ENCODE measurements around the gene PCED1A. TPM values are rescaled to one million over a fixed set of nuclear protein-coding genes. Genes with fewer than 3 reads are reported as not detected.

The PCED1A gene
- total and polyA plus RNA-seq, 9 of the 15 experiments (the other 6 are each of a cell fraction or from before 2014, with no cell fraction given): 1.5 to 11.5 (median 5.9) TPM

DNA sequence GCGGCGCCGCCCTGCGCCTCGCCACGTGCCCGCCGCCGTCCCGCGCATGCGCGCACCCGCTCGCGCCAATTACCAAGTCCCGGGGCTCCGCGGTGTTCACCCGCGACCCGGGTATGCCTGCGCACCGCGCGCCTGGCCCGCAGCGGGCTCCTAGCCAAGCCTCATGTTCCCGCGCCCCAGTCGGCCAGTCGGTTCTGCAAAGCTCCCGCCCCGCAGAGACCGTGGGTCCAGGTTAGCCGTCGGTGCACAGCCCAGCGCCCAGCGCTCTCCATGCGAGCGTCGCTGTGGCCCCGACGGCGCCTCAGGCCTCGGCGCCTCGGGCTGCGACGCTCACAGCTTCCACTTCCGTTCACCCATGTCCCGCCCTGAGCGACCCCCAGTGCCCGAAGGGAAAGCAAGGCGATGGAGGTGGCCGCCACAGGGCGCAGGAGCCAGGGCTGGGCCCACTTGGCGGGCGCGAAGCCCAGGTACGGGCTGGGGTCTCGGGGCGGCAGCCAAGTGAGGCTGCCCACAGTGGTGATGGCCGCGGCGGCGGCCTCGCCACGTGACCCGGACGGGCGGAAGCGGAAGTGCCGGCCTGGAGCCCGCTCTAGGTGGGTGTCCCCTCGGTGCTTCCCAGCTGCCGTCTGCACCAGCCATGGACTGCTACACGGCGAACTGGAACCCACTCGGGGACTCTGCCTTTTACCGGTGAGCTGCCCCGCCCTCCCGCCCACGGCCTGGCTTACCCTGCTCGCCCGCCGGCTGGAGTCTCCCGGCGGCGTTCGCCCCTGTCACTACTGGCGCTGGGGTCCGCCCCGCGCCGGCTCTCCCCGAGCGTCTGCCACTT is at the start of gene PCED1A, which contains the start of gene VPS16 (continued):
- TF ChIP-seq, protein P1, sequence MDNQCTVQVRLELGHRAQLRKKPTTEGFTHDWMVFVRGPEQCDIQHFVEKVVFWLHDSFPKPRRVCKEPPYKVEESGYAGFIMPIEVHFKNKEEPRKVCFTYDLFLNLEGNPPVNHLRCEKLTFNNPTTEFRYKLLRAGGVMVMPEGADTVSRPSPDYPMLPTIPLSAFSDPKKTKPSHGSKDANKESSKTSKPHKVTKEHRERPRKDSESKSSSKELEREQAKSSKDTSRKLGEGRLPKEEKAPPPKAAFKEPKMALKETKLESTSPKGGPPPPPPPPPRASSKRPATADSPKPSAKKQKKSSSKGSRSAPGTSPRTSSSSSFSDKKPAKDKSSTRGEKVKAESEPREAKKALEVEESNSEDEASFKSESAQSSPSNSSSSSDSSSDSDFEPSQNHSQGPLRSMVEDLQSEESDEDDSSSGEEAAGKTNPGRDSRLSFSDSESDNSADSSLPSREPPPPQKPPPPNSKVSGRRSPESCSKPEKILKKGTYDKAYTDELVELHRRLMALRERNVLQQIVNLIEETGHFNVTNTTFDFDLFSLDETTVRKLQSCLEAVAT (IDR thresholded peaks at IDR 0.05): no peak
- TF ChIP-seq HNRNPH1 (optimal IDR thresholded peaks at IDR 0.05; ENCODE audit: low read depth, low read length) (no peak), SAFB (IDR thresholded peaks at IDR 0.05; ENCODE audit: borderline replicate concordance, low read depth, low read length) (no peak), SAP30 (IDR thresholded peaks at IDR 0.05; ENCODE audit: borderline replicate concordance, insufficient read depth, low read depth, low read length, poor library complexity, severe bottlenecking) (peak; percentile 30), LCOR (CRISPR knock-in tag; IDR thresholded peaks at IDR 0.05) (peak; percentile 37; the same call in 1 of the 2 replicates), PTTG1 (tag; IDR thresholded peaks at IDR 0.05; ENCODE audit: low read depth) (no peak), ZFP30 (CRISPR knock-in tag; IDR thresholded peaks at IDR 0.05; ENCODE audit: borderline replicate concordance) (no peak), ZNF41 (CRISPR knock-in tag; conservative IDR thresholded peaks at IDR 0.05) (0 out of 2 replicates have a peak, but pooled peaks have one; percentile 10), FOXM1 (IDR thresholded peaks at IDR 0.05; ENCODE audit: low read depth) (no peak), FOXM1 (CRISPR knock-in tag; IDR thresholded peaks at IDR 0.05; ENCODE audit: low read depth) (no peak), FOXA3 (CRISPR knock-in tag; conservative IDR thresholded peaks at IDR 0.05 in 1 of 2, IDR thresholded peaks at IDR 0.05 in 1 of 2) (no peak), CHD2 (IDR thresholded peaks at IDR 0.05; ENCODE audit: low read depth, low read length) (no peak), ZNF695 (CRISPR knock-in tag; IDR thresholded peaks at IDR 0.05) (no peak), KAT8 (IDR thresholded peaks at IDR 0.05; ENCODE audit: low read depth) (no peak), ZNF217 (CRISPR knock-in tag; IDR thresholded peaks at IDR 0.05) (no peak), KLF6 (CRISPR knock-in tag; IDR thresholded peaks at IDR 0.05; ENCODE audit: borderline replicate concordance) (no peak), KHSRP (IDR thresholded peaks at IDR 0.05) (no peak)
- TF ChIP-seq, protein P2, sequence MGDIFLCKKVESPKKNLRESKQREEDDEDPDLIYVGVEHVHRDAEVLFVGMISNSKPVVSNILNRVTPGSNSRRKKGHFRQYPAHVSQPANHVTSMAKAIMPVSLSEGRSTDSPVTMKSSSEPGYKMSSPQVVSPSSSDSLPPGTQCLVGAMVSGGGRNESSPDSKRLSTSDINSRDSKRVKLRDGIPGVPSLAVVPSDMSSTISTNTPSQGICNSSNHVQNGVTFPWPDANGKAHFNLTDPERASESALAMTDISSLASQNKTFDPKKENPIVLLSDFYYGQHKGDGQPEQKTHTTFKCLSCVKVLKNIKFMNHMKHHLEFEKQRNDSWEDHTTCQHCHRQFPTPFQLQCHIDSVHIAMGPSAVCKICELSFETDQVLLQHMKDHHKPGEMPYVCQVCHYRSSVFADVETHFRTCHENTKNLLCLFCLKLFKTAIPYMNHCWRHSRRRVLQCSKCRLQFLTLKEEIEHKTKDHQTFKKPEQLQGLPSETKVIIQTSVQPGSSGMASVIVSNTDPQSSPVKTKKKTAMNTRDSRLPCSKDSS (IDR thresholded peaks at IDR 0.05; ENCODE audit: low read depth, partially characterized antibody): no peak
- TF ChIP-seq, protein P3, sequence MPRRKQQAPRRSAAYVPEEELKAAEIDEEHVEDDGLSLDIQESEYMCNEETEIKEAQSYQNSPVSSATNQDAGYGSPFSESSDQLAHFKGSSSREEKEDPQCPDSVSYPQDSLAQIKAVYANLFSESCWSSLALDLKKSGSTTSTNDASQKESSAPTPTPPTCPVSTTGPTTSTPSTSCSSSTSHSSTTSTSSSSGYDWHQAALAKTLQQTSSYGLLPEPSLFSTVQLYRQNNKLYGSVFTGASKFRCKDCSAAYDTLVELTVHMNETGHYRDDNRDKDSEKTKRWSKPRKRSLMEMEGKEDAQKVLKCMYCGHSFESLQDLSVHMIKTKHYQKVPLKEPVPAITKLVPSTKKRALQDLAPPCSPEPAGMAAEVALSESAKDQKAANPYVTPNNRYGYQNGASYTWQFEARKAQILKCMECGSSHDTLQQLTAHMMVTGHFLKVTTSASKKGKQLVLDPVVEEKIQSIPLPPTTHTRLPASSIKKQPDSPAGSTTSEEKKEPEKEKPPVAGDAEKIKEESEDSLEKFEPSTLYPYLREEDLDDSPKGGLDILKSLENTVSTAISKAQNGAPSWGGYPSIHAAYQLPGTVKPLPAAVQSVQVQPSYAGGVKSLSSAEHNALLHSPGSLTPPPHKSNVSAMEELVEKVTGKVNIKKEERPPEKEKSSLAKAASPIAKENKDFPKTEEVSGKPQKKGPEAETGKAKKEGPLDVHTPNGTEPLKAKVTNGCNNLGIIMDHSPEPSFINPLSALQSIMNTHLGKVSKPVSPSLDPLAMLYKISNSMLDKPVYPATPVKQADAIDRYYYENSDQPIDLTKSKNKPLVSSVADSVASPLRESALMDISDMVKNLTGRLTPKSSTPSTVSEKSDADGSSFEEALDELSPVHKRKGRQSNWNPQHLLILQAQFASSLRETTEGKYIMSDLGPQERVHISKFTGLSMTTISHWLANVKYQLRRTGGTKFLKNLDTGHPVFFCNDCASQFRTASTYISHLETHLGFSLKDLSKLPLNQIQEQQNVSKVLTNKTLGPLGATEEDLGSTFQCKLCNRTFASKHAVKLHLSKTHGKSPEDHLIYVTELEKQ (CRISPR knock-in tag; IDR thresholded peaks at IDR 0.05): no peak
